BLaER1 (cell line): Measurements from ENCODE around the gene NTM.

Experiments
- H3K27ac ChIP-seq: shearing (Covaris generic); formaldehyde crosslinking; 2 replicates; pipeline ENCODE4 v1.8.1; 2022
- H3K27me3 ChIP-seq: shearing (Covaris generic); formaldehyde crosslinking; 2 replicates; pipeline ENCODE4 v1.8.1; 2022
- H3K36me3 ChIP-seq: shearing (Covaris generic); formaldehyde crosslinking; 2 replicates; pipeline ENCODE4 v1.8.1; 2022
- H3K4me1 ChIP-seq: shearing (Covaris generic); formaldehyde crosslinking; 2 replicates; pipeline ENCODE4 v1.8.1; 2022
- H3K4me2 ChIP-seq: shearing (Covaris generic); formaldehyde crosslinking; 2 replicates; pipeline ENCODE4 v1.8.1; 2022
- H3K4me3 ChIP-seq: shearing (Covaris generic); formaldehyde crosslinking; 2 replicates; pipeline ENCODE4 v1.8.1; 2022
- H3K9ac ChIP-seq: shearing (Covaris generic); formaldehyde crosslinking; 2 replicates; pipeline ENCODE4 v1.8.1; 2022
- H3K9me3 ChIP-seq: shearing (Covaris generic); formaldehyde crosslinking; 2 replicates; pipeline ENCODE4 v1.8.1; 2022
- H4K20me1 ChIP-seq: shearing (Covaris generic); formaldehyde crosslinking; 2 replicates; pipeline ENCODE4 v1.8.1; 2022
- Cebpa-rat ChIP-seq: shearing (Covaris generic); IDR thresholded peaks from 2 replicates; pipeline ENCODE4 v1.8.1; 2022

The NTM gene

DNA sequence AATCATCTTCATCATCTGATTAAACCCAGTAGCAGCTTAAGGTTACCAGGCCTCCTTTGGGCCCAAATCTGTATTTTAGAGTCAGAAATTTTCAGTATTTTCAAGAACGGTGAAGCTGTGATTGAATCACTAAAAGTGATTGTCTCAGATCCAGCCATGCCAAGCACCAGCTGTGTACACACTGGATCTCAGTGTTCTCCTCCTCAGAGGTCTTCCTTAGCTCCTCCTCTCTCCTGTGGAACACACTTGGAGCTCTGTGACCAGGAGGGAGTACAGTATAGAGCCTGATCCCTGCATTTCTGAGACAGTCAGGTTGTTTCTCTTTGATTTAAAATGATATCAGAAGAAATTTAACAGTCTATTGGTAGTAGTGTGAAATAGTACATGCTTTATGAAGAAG lies 401.1 kb downstream of the NTM start:
- Histone ChIP-seq H3K9ac (no peak overlapping the region), H3K36me3 (no peaks in the 10 kb centered on the region), H3K4me1 (no peaks in the 10 kb centered on the region), H3K4me2 (no peak overlapping the region), H3K27ac (no peak overlapping the region), H3K9me3 (no peaks in the 10 kb centered on the region), H3K27me3 (no peaks in the 10 kb centered on the region), H3K4me3 (no peak overlapping the region), H4K20me1 (no peaks in the 10 kb centered on the region)
- TF ChIP-seq Cebpa-rat: no peak

DNA sequence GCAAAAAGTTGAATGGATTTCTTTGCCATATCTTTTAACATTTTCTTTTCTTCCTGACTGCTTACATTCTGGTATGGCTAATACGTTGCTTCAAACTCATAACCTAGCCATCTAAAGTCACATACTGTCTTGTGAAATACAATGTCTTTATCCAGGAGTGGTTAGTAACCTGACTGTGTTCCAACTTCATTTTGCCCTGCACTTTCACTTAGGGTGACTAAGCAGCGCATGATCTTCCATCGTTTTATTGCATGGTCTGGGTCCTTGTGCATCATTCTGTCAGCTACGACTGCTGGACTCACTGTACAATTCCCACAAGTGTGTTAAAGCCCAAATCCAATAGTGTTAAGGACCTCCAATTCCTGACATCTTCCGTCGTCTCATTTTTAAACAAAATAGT lies 403.2 kb downstream of the NTM start:
- TF ChIP-seq Cebpa-rat: no peak

GRCh38 chr11:131776211-131776610 lies 405.8 kb downstream of the NTM start:
- Histone ChIP-seq H3K27ac (no peak overlapping the region), H3K9me3 (no peaks in the 10 kb centered on the region), H3K4me1 (no peaks in the 10 kb centered on the region), H3K27me3 (no peaks in the 10 kb centered on the region), H3K4me3 (no peak overlapping the region), H4K20me1 (no peaks in the 10 kb centered on the region), H3K4me2 (no peak overlapping the region), H3K36me3 (no peaks in the 10 kb centered on the region), H3K9ac (no peak overlapping the region)
- TF ChIP-seq Cebpa-rat: no peak

More for the DNA sequence above, 403.2 kb downstream of the NTM start:
- Histone ChIP-seq H3K4me3 (no peak overlapping the region), H3K27me3 (no peaks in the 10 kb centered on the region), H3K9me3 (no peaks in the 10 kb centered on the region), H4K20me1 (no peaks in the 10 kb centered on the region), H3K9ac (no peak overlapping the region), H3K27ac (no peak overlapping the region), H3K4me2 (no peak overlapping the region), H3K4me1 (no peaks in the 10 kb centered on the region), H3K36me3 (no peaks in the 10 kb centered on the region)

DNA sequence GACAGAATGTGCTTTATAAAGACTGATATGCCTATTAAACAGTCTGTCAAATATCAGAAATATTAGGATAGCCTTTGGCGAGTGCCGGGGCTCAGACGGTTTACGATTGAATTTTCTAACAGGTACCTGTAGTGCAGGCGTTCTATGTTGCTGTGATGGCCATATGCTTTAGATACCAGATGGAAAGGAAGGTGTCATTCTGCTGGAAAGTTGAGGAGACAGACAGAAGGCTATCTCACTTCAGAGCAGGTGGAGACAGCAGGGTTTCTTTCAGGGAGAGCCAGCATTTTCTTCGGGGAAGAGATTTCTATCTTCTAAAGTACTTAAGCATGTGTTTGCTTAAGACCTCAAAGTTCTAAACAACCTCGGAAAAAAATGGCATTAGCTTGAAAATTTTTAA lies 415.4 kb downstream of the NTM start:
- Histone ChIP-seq H3K27me3 (no peaks in the 10 kb centered on the region), H3K9ac (no peak overlapping the region), H4K20me1 (no peaks in the 10 kb centered on the region), H3K4me2 (no peak overlapping the region), H3K4me1 (no peaks in the 10 kb centered on the region), H3K27ac (no peak overlapping the region), H3K36me3 (no peaks in the 10 kb centered on the region), H3K4me3 (no peak overlapping the region), H3K9me3 (0 out of 2 replicates have a peak, but pooled peaks cover 3% of the 10 kb centered on the region)
- no peak for TF ChIP-seq Cebpa-rat

GRCh38 chr11:131787119-131787518 lies 416.7 kb downstream of the NTM start:
- Histone ChIP-seq H3K4me3 (no peak overlapping the region), H3K9ac (no peak overlapping the region), H3K4me2 (no peak overlapping the region), H4K20me1 (no peaks in the 10 kb centered on the region), H3K4me1 (no peaks in the 10 kb centered on the region), H3K27me3 (no peaks in the 10 kb centered on the region), H3K9me3 (0 out of 2 replicates have a peak, but pooled peaks cover 3% of the 10 kb centered on the region), H3K27ac (no peak overlapping the region), H3K36me3 (no peaks in the 10 kb centered on the region)
- TF ChIP-seq Cebpa-rat: no peak

- Histone ChIP-seq H3K36me3 (no peaks in the 10 kb centered on the region), H3K4me1 (no peaks in the 10 kb centered on the region), H3K4me3 (no peak overlapping the region), H3K27ac (no peak overlapping the region), H3K4me2 (no peak overlapping the region), H4K20me1 (no peaks in the 10 kb centered on the region), H3K27me3 (no peaks in the 10 kb centered on the region), H3K9ac (no peak overlapping the region), H3K9me3 (0 out of 2 replicates have a peak, but pooled peaks cover 3% of the 10 kb centered on the region)
- TF ChIP-seq Cebpa-rat: no peak
These were observed 420.2 kb downstream of the NTM start for GRCh38 chr11:131790586-131790985.

- Histone ChIP-seq H4K20me1 (no peaks in the 10 kb centered on the region), H3K9ac (no peak overlapping the region), H3K4me1 (peaks cover 16% of the 10 kb centered on the region), H3K27me3 (no peaks in the 10 kb centered on the region), H3K9me3 (0 out of 2 replicates have a peak, but pooled peaks cover 3% of the 10 kb centered on the region), H3K4me3 (no peak overlapping the region), H3K4me2 (no peak overlapping the region), H3K27ac (no peak overlapping the region), H3K36me3 (no peaks in the 10 kb centered on the region)
- TF ChIP-seq Cebpa-rat: no peak
These were observed 421.8 kb downstream of the NTM start for GRCh38 chr11:131792243-131792642.

GRCh38 chr11:131796089-131796488 lies 425.7 kb downstream of the NTM start:
- Histone ChIP-seq H3K4me2 (peak overlapping the region; percentile 29), H3K4me3 (no peak overlapping the region), H3K9me3 (no peaks in the 10 kb centered on the region), H3K4me1 (peaks cover 22% of the 10 kb centered on the region), H3K27ac (no peak overlapping the region), H3K9ac (no peak overlapping the region), H3K36me3 (no peaks in the 10 kb centered on the region), H3K27me3 (no peaks in the 10 kb centered on the region), H4K20me1 (no peaks in the 10 kb centered on the region)
- TF ChIP-seq Cebpa-rat: no peak

- no peaks in the 10 kb centered on the region for H3K36me3 ChIP-seq
- H4K20me1 ChIP-seq: no peaks in the 10 kb centered on the region
- H3K27ac ChIP-seq: no peak overlapping the region
These were observed 426.1 kb downstream of the NTM start for GRCh38 chr11:131796541-131796940.

GRCh38 chr11:131800452-131800851 lies 430.0 kb downstream of the NTM start:
- no peaks in the 10 kb centered on the region for H3K9me3 ChIP-seq
- no peaks in the 10 kb centered on the region for H3K36me3 ChIP-seq
- TF ChIP-seq Cebpa-rat: no peak
- H3K9ac ChIP-seq: no peak overlapping the region
- no peak overlapping the region for H3K27ac ChIP-seq
- H3K4me2 ChIP-seq: no peak overlapping the region
- no peaks in the 10 kb centered on the region for H3K27me3 ChIP-seq
- peaks cover 22% of the 10 kb centered on the region for H3K4me1 ChIP-seq
- no peaks in the 10 kb centered on the region for H4K20me1 ChIP-seq
- no peak overlapping the region for H3K4me3 ChIP-seq

More at GRCh38 chr11:131796541-131796940, 426.1 kb downstream of the NTM start:
- H3K4me3 ChIP-seq: no peak overlapping the region
- peak overlapping the region; percentile 29 for H3K4me2 ChIP-seq
- H3K4me1 ChIP-seq: peaks cover 22% of the 10 kb centered on the region
- H3K9me3 ChIP-seq: no peaks in the 10 kb centered on the region
- H3K9ac ChIP-seq: no peak overlapping the region
- H3K27me3 ChIP-seq: no peaks in the 10 kb centered on the region
- TF ChIP-seq Cebpa-rat: no peak
